ENCODE data around the gene PPP1R26.
"Not testable (repeated sequence)": the region's sequence is repeated elsewhere in the genome, so short reads cannot be mapped to it uniquely, and the experiment has no call there.

The PPP1R26 gene

GRCh38 chr9:135524130-135524861, 44.7 kb downstream of the PPP1R26 start:
- DNase-seq, result no peak

- no peak for DNase-seq
Measured at GRCh38 chr9:135525241-135526088, 45.9 kb downstream of the PPP1R26 start.

GRCh38 chr9:135526089-135526729, 46.6 kb downstream of the PPP1R26 start:
- DNase-seq, result no peak

GRCh38 chr9:135526730-135527571, 47.4 kb downstream of the PPP1R26 start:
- no peak for DNase-seq

GRCh38 chr9:135528842-135529435, 49.4 kb downstream of the PPP1R26 start:
- not testable (repeated sequence) for DNase-seq

- DNase-seq, result no peak
Measured at GRCh38 chr9:135530146-135530545, 50.6 kb downstream of the PPP1R26 start.

GRCh38 chr9:135531096-135531495, 51.5 kb downstream of the PPP1R26 start:
- DNase-seq, result no peak

- no peak for DNase-seq
Measured at GRCh38 chr9:135533113-135533512, 53.5 kb downstream of the PPP1R26 start.

GRCh38 chr9:135533674-135534073, 54.1 kb downstream of the PPP1R26 start:
- no peak for DNase-seq

- DNase-seq, result not testable (repeated sequence)
Measured at GRCh38 chr9:135534192-135534711, 54.7 kb downstream of the PPP1R26 start.

GRCh38 chr9:135534826-135535225, 55.2 kb downstream of the PPP1R26 start:
- DNase-seq, result not testable (repeated sequence)

GRCh38 chr9:135535631-135536030, 56.0 kb downstream of the PPP1R26 start:
- DNase-seq, result not testable (repeated sequence)

GRCh38 chr9:135536216-135536615, 56.6 kb downstream of the PPP1R26 start:
- DNase-seq, result no peak
